ENCODE results near the gene CFAP74.
"Not testable (repeated sequence)": the region's sequence is repeated elsewhere in the genome, so short reads cannot be mapped to it uniquely, and the experiment has no call there.

CFAP74 gene

GRCh38 chr1:1978690-1979481 is 24.7 kb downstream of the CFAP74 start:
- H3K27me3 ChIP-seq (ENCODE audit: control insufficient read depth, insufficient read depth, low read length), result not testable (repeated sequence)

GRCh38 chr1:1978108-1978507 is 25.5 kb downstream of the CFAP74 start:
- Histone ChIP-seq H3K4me3 (ENCODE audit: low read length) (no peak overlapping the region), H3K36me3 (ENCODE audit: control insufficient read depth, low read depth, low read length) (no peaks in the 10 kb centered on the region), H3K27me3 (ENCODE audit: control insufficient read depth, insufficient read depth, low read length) (no peaks in the 10 kb centered on the region), H3K4me1 (ENCODE audit: control insufficient read depth, low read depth, low read length) (no peaks in the 10 kb centered on the region), H3K9ac (ENCODE audit: low read length) (no peak overlapping the region), H3K9me3 (ENCODE audit: control insufficient read depth, low read depth, low read length) (no peaks in the 10 kb centered on the region), H3K27ac (ENCODE audit: low read length) (no peak overlapping the region)

More at GRCh38 chr1:1978690-1979481, 24.7 kb downstream of the CFAP74 start:
- not testable (repeated sequence) for H3K4me1 ChIP-seq (ENCODE audit: control insufficient read depth, low read depth, low read length); H3K4me3 ChIP-seq (ENCODE audit: low read length); H3K9me3 ChIP-seq (ENCODE audit: control insufficient read depth, low read depth, low read length); H3K27ac ChIP-seq (ENCODE audit: low read length); H3K36me3 ChIP-seq (ENCODE audit: control insufficient read depth, low read depth, low read length); H3K9ac ChIP-seq (ENCODE audit: low read length)

GRCh38 chr1:1976031-1976430 is 27.6 kb downstream of the CFAP74 start:
- Histone ChIP-seq H3K4me1 (ENCODE audit: control insufficient read depth, low read depth, low read length) (no peaks in the 10 kb centered on the region), H3K9ac (ENCODE audit: low read length) (no peak overlapping the region), H3K9me3 (ENCODE audit: control insufficient read depth, low read depth, low read length) (no peaks in the 10 kb centered on the region), H3K36me3 (ENCODE audit: control insufficient read depth, low read depth, low read length) (no peaks in the 10 kb centered on the region), H3K27me3 (ENCODE audit: control insufficient read depth, insufficient read depth, low read length) (no peaks in the 10 kb centered on the region), H3K27ac (ENCODE audit: low read length) (no peak overlapping the region), H3K4me3 (ENCODE audit: low read length) (no peak overlapping the region)

- no peak overlapping the region for H3K9ac ChIP-seq (ENCODE audit: low read length)
- H3K4me3 ChIP-seq (ENCODE audit: low read length), result no peak overlapping the region
- H3K27ac ChIP-seq (ENCODE audit: low read length), result no peak overlapping the region
- no peaks in the 10 kb centered on the region for H3K36me3 ChIP-seq (ENCODE audit: control insufficient read depth, low read depth, low read length)
- H3K4me1 ChIP-seq (ENCODE audit: control insufficient read depth, low read depth, low read length), result no peaks in the 10 kb centered on the region
- no peaks in the 10 kb centered on the region for H3K27me3 ChIP-seq (ENCODE audit: control insufficient read depth, insufficient read depth, low read length)
- no peaks in the 10 kb centered on the region for H3K9me3 ChIP-seq (ENCODE audit: control insufficient read depth, low read depth, low read length)
Measured at GRCh38 chr1:1975535-1975934, 28.1 kb downstream of the CFAP74 start.

GRCh38 chr1:1974834-1975233 is 28.8 kb downstream of the CFAP74 start:
- H3K9me3 ChIP-seq (ENCODE audit: control insufficient read depth, low read depth, low read length), result no peaks in the 10 kb centered on the region
- H3K4me3 ChIP-seq (ENCODE audit: low read length), result no peak overlapping the region
- H3K36me3 ChIP-seq (ENCODE audit: control insufficient read depth, low read depth, low read length), result no peaks in the 10 kb centered on the region
- H3K4me1 ChIP-seq (ENCODE audit: control insufficient read depth, low read depth, low read length), result no peaks in the 10 kb centered on the region
- no peaks in the 10 kb centered on the region for H3K27me3 ChIP-seq (ENCODE audit: control insufficient read depth, insufficient read depth, low read length)
- no peak overlapping the region for H3K9ac ChIP-seq (ENCODE audit: low read length)
- no peak overlapping the region for H3K27ac ChIP-seq (ENCODE audit: low read length)

GRCh38 chr1:1973716-1974642 is 29.6 kb downstream of the CFAP74 start:
- H3K27me3 ChIP-seq (ENCODE audit: control insufficient read depth, insufficient read depth, low read length), result no peaks in the 10 kb centered on the region
- H3K9ac ChIP-seq (ENCODE audit: low read length), result no peak overlapping the region
- no peak overlapping the region for H3K27ac ChIP-seq (ENCODE audit: low read length)
- no peak overlapping the region for H3K4me3 ChIP-seq (ENCODE audit: low read length)
- no peaks in the 10 kb centered on the region for H3K4me1 ChIP-seq (ENCODE audit: control insufficient read depth, low read depth, low read length)
- H3K36me3 ChIP-seq (ENCODE audit: control insufficient read depth, low read depth, low read length), result no peaks in the 10 kb centered on the region
- H3K9me3 ChIP-seq (ENCODE audit: control insufficient read depth, low read depth, low read length), result no peaks in the 10 kb centered on the region

GRCh38 chr1:1972976-1973715 is 30.4 kb downstream of the CFAP74 start:
- H3K27me3 ChIP-seq (ENCODE audit: control insufficient read depth, insufficient read depth, low read length), result no peaks in the 10 kb centered on the region
- H3K36me3 ChIP-seq (ENCODE audit: control insufficient read depth, low read depth, low read length), result no peaks in the 10 kb centered on the region
- H3K4me3 ChIP-seq (ENCODE audit: low read length), result no peak overlapping the region
- no peak overlapping the region for H3K9ac ChIP-seq (ENCODE audit: low read length)
- H3K4me1 ChIP-seq (ENCODE audit: control insufficient read depth, low read depth, low read length), result no peaks in the 10 kb centered on the region
- no peaks in the 10 kb centered on the region for H3K9me3 ChIP-seq (ENCODE audit: control insufficient read depth, low read depth, low read length)
- no peak overlapping the region for H3K27ac ChIP-seq (ENCODE audit: low read length)

- no peak overlapping the region for H3K4me3 ChIP-seq (ENCODE audit: low read length)
- H3K27ac ChIP-seq (ENCODE audit: low read length), result no peak overlapping the region
- no peaks in the 10 kb centered on the region for H3K27me3 ChIP-seq (ENCODE audit: control insufficient read depth, insufficient read depth, low read length)
- no peaks in the 10 kb centered on the region for H3K9me3 ChIP-seq (ENCODE audit: control insufficient read depth, low read depth, low read length)
- no peaks in the 10 kb centered on the region for H3K36me3 ChIP-seq (ENCODE audit: control insufficient read depth, low read depth, low read length)
- no peaks in the 10 kb centered on the region for H3K4me1 ChIP-seq (ENCODE audit: control insufficient read depth, low read depth, low read length)
- H3K9ac ChIP-seq (ENCODE audit: low read length), result no peak overlapping the region
Measured at GRCh38 chr1:1971688-1972087, 31.9 kb downstream of the CFAP74 start.

- Histone ChIP-seq H3K9me3 (ENCODE audit: control insufficient read depth, low read depth, low read length) (no peaks in the 10 kb centered on the region), H3K27me3 (ENCODE audit: control insufficient read depth, insufficient read depth, low read length) (no peaks in the 10 kb centered on the region), H3K9ac (ENCODE audit: low read length) (no peak overlapping the region), H3K36me3 (ENCODE audit: control insufficient read depth, low read depth, low read length) (no peaks in the 10 kb centered on the region), H3K27ac (ENCODE audit: low read length) (no peak overlapping the region), H3K4me1 (ENCODE audit: control insufficient read depth, low read depth, low read length) (no peaks in the 10 kb centered on the region), H3K4me3 (ENCODE audit: low read length) (no peak overlapping the region)
Measured at GRCh38 chr1:1971017-1971416, 32.6 kb downstream of the CFAP74 start.

- no peaks in the 10 kb centered on the region for H3K36me3 ChIP-seq (ENCODE audit: control insufficient read depth, low read depth, low read length)
- H3K4me3 ChIP-seq (ENCODE audit: low read length), result no peak overlapping the region
- no peaks in the 10 kb centered on the region for H3K9me3 ChIP-seq (ENCODE audit: control insufficient read depth, low read depth, low read length)
- no peak overlapping the region for H3K27ac ChIP-seq (ENCODE audit: low read length)
- H3K4me1 ChIP-seq (ENCODE audit: control insufficient read depth, low read depth, low read length), result no peaks in the 10 kb centered on the region
- H3K9ac ChIP-seq (ENCODE audit: low read length), result no peak overlapping the region
- no peaks in the 10 kb centered on the region for H3K27me3 ChIP-seq (ENCODE audit: control insufficient read depth, insufficient read depth, low read length)
Measured at GRCh38 chr1:1969953-1970716, 33.5 kb downstream of the CFAP74 start.

GRCh38 chr1:1969505-1969900 is 34.1 kb downstream of the CFAP74 start:
- Histone ChIP-seq H3K4me1 (ENCODE audit: control insufficient read depth, low read depth, low read length) (no peaks in the 10 kb centered on the region), H3K27ac (ENCODE audit: low read length) (no peak overlapping the region), H3K4me3 (ENCODE audit: low read length) (no peak overlapping the region), H3K36me3 (ENCODE audit: control insufficient read depth, low read depth, low read length) (no peaks in the 10 kb centered on the region), H3K9me3 (ENCODE audit: control insufficient read depth, low read depth, low read length) (no peaks in the 10 kb centered on the region), H3K9ac (ENCODE audit: low read length) (no peak overlapping the region), H3K27me3 (ENCODE audit: control insufficient read depth, insufficient read depth, low read length) (no peaks in the 10 kb centered on the region)
